Smooth muscle cell (in vitro differentiated cells): ENCODE measurements around the gene TNFSF9. TPM values are rescaled to one million over a fixed set of nuclear protein-coding genes. Genes with fewer than 3 reads are reported as not detected.

Source experiments
- DNase-seq: peaks from one replicate; lab custom pipeline; 2025; ENCODE audit not compliant: unreplicated experiment; lab: John Stamatoyannopoulos, UW
- H2AFZ ChIP-seq: fragments of 200-600 bp; sonication (generic); 2 replicates; pipeline ENCODE4 v1.6.0; 2016; ENCODE audit warnings: antibody characterized with exemption, low read depth, mild to moderate bottlenecking
- H3F3A ChIP-seq: fragments of 200-600 bp; sonication (generic); 2 replicates; pipeline ENCODE4 v1.6.0; 2017; ENCODE audit warnings: antibody characterized with exemption, low read depth
- H3K27ac ChIP-seq: fragments of 200-600 bp; sonication (generic); 2 replicates; pipeline ENCODE4 v1.5.1; 2016; ENCODE audit warnings: low read depth, mild to moderate bottlenecking
- H3K27me3 ChIP-seq: fragments of 200-600 bp; sonication (generic); 2 replicates; pipeline ENCODE4 v1.6.1; 2016; ENCODE audit warnings: low read depth, mild to moderate bottlenecking
- H3K36me3 ChIP-seq: fragments of 200-600 bp; sonication (generic); 2 replicates; pipeline ENCODE4 v1.5.1; 2016; ENCODE audit warnings: low read depth
- H3K4me1 ChIP-seq: fragments of 200-600 bp; sonication (generic); 2 replicates; pipeline ENCODE4 v1.5.1; 2016; ENCODE audit warnings: low read depth
- H3K4me2 ChIP-seq: fragments of 200-600 bp; sonication (generic); 2 replicates; pipeline ENCODE4 v1.6.0; 2016; ENCODE audit warnings: mild to moderate bottlenecking
- H3K4me3 ChIP-seq: fragments of 200-600 bp; sonication (generic); 2 replicates; pipeline ENCODE4 v1.5.1; 2016; ENCODE audit warnings: mild to moderate bottlenecking
- H3K79me2 ChIP-seq: fragments of 200-600 bp; sonication (generic); 2 replicates; pipeline ENCODE4 v1.6.0; 2016; ENCODE audit warnings: low read depth, mild to moderate bottlenecking
- H3K9ac ChIP-seq: fragments of 200-600 bp; sonication (generic); 2 replicates; pipeline ENCODE4 v1.6.0; 2016; ENCODE audit warnings: low read depth
- H3K9me3 ChIP-seq: fragments of 200-600 bp; sonication (generic); replicated peaks from 2 replicates; pipeline ENCODE4 v1.5.1; 2016; ENCODE audit warnings: low read depth
- H4K20me1 ChIP-seq: fragments of 200-600 bp; sonication (generic); 2 replicates; pipeline ENCODE4 v1.6.0; 2016; ENCODE audit warnings: low read depth
- CTCF ChIP-seq: fragments of 200-600 bp; sonication (generic); IDR thresholded peaks from 2 replicates; pipeline ENCODE4 v1.5.1; 2017; ENCODE audit warnings: borderline replicate concordance, mild to moderate bottlenecking, antibody characterized with exemption; ENCODE audit not compliant: insufficient read depth, poor library complexity, severe bottlenecking
- WGBS: methylation state at CpG from one replicate; pipeline ENCODE4 v1.1.7; 2016; ENCODE audit warnings: low lambda C conversion rate; 5-methylcytosine and 5-hydroxymethylcytosine counted together
- polyA plus RNA-seq: library from polyadenylated mRNA; unstranded; fragments of >200 nt; fragmentation: Nextera tagmentation; extraction: Ambion mirVana; gene quantifications from 2 replicates; pipeline ENCODE4 v1.2.1, GENCODE V29; 2016
- total RNA-seq: library from RNA; depleted of rRNA; stranded (reverse); fragments of >200 nt; gene quantifications from 2 replicates; pipeline ENCODE4 v1.2.3, GENCODE V29; 2014

TNFSF9 gene
- total and polyA plus RNA-seq, 2 experiments from 2014 or later, result 3.4 to 7.3 TPM

GRCh38 chr19:6518145-6518911, 12.5 kb upstream of the TNFSF9 start:
- Histone ChIP-seq H3K4me2 (no peak overlapping the region), H3K27ac (no peak overlapping the region), H4K20me1 (no peaks in the 10 kb centered on the region), H3K36me3 (no peaks in the 10 kb centered on the region), H3K79me2 (no peaks in the 10 kb centered on the region), H3K4me3 (no peak overlapping the region), H3K4me1 (no peaks in the 10 kb centered on the region), H3K9ac (no peak overlapping the region), H3K9me3 (no peaks in the 10 kb centered on the region), H3F3A (no peaks in the 10 kb centered on the region), H2AFZ (no peak overlapping the region), H3K27me3 (no peaks in the 10 kb centered on the region)
- no peak for TF ChIP-seq CTCF
- DNase-seq, result no peak
- WGBS, result 81% methylated on average over 14 of the region's 14 CpGs

- H3K27ac ChIP-seq, result no peak overlapping the region
- no peaks in the 10 kb centered on the region for H4K20me1 ChIP-seq
- H3K4me2 ChIP-seq, result no peak overlapping the region
- H3K79me2 ChIP-seq, result no peaks in the 10 kb centered on the region
- 78% methylated on average over 2 of the region's 2 CpGs for WGBS
- H3K27me3 ChIP-seq, result no peaks in the 10 kb centered on the region
- H3K4me1 ChIP-seq, result no peaks in the 10 kb centered on the region
- no peaks in the 10 kb centered on the region for H3K36me3 ChIP-seq
- no peak overlapping the region for H2AFZ ChIP-seq
- H3K9me3 ChIP-seq, result no peaks in the 10 kb centered on the region
- TF ChIP-seq CTCF, result no peak
- DNase-seq, result no peak
- H3K9ac ChIP-seq, result no peak overlapping the region
- no peaks in the 10 kb centered on the region for H3F3A ChIP-seq
- no peak overlapping the region for H3K4me3 ChIP-seq
Measured at GRCh38 chr19:6519289-6519688, 11.5 kb upstream of the TNFSF9 start.

- no peak overlapping the region for H2AFZ ChIP-seq
- H4K20me1 ChIP-seq, result no peaks in the 10 kb centered on the region
- 68% methylated on average over 20 of the region's 20 CpGs for WGBS
- no peak overlapping the region for H3K9ac ChIP-seq
- H3K27me3 ChIP-seq, result no peaks in the 10 kb centered on the region
- no peak for DNase-seq
- no peak overlapping the region for H3K27ac ChIP-seq
- no peaks in the 10 kb centered on the region for H3F3A ChIP-seq
- H3K4me2 ChIP-seq, result no peak overlapping the region
- H3K36me3 ChIP-seq, result no peaks in the 10 kb centered on the region
- H3K9me3 ChIP-seq, result no peaks in the 10 kb centered on the region
- H3K4me1 ChIP-seq, result no peaks in the 10 kb centered on the region
- H3K4me3 ChIP-seq, result no peak overlapping the region
- no peaks in the 10 kb centered on the region for H3K79me2 ChIP-seq
- no peak for TF ChIP-seq CTCF
Measured at GRCh38 chr19:6521718-6522646, 8.8 kb upstream of the TNFSF9 start.
